Neural progenitor cell (in vitro differentiated cells): Measurements from ENCODE around the gene APBB2.

Experiments
- EZH2phosphoT487 ChIP-seq: fragments of 200-600 bp; sonication (generic); IDR thresholded peaks from 2 replicates; pipeline ENCODE4 v1.6.1; 2017; ENCODE audit warnings: antibody characterized with exemption
- TF ChIP-seq, protein P1 (sequence below): fragments of 200-600 bp; sonication (generic); IDR thresholded peaks from 2 replicates; pipeline ENCODE4 v1.5.1; 2017; ENCODE audit warnings: antibody characterized with exemption, mild to moderate bottlenecking

DNA sequence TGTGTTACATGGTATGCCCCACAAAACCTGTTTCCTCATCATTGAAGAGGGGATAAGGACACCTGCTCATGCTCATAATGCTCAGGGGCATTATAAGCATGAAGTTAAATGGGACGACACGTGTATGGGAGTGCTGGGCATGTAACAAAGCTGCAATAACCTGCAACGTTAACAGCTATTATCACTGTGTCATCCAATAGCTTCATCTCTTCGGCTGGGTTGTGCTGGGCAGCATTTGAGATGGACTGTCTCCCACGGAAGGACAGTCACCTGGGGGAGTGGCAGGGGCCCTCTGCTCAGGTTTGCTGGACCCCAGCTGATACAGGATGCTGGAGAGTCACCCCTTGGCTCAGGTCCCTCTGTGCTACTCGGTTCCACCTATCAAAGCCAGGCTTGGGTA lies 370.1 kb downstream of the APBB2 start:
- TF ChIP-seq, protein P1, sequence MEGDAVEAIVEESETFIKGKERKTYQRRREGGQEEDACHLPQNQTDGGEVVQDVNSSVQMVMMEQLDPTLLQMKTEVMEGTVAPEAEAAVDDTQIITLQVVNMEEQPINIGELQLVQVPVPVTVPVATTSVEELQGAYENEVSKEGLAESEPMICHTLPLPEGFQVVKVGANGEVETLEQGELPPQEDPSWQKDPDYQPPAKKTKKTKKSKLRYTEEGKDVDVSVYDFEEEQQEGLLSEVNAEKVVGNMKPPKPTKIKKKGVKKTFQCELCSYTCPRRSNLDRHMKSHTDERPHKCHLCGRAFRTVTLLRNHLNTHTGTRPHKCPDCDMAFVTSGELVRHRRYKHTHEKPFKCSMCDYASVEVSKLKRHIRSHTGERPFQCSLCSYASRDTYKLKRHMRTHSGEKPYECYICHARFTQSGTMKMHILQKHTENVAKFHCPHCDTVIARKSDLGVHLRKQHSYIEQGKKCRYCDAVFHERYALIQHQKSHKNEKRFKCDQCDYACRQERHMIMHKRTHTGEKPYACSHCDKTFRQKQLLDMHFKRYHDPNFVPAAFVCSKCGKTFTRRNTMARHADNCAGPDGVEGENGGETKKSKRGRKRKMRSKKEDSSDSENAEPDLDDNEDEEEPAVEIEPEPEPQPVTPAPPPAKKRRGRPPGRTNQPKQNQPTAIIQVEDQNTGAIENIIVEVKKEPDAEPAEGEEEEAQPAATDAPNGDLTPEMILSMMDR = no peak
- no peak for TF ChIP-seq EZH2phosphoT487
